Colonic mucosa (tissue), 4 donors: Measurements from ENCODE around the gene MYZAP. TPM values are rescaled to one million over a fixed set of nuclear protein-coding genes. Genes with fewer than 3 reads are reported as not detected.
A peak's percentile ranks its signal among the peaks of the same experiment; 100 is the strongest.

Experiments used
- DNase-seq: peaks from one replicate; pipeline ENCODE4 v3.0.0-alpha.2; 2020
- H3K27ac ChIP-seq: fragments of 200-600 bp; one replicate; pipeline ENCODE4 v1.8.0; 2021
- H3K27me3 ChIP-seq: fragments of 200-600 bp; one replicate; pipeline ENCODE4 v1.8.0; 2021
- H3K36me3 ChIP-seq: fragments of 200-600 bp; one replicate; pipeline ENCODE4 v1.8.0; 2021
- H3K4me1 ChIP-seq: fragments of 200-600 bp; one replicate; pipeline ENCODE4 v1.8.0; 2021; ENCODE audit warnings: mild to moderate bottlenecking
- H3K4me3 ChIP-seq: fragments of 200-600 bp; one replicate; pipeline ENCODE4 v1.8.0; 2021
- H3K9ac ChIP-seq, 2 donors: one replicate each; pipeline ENCODE4 v1.7.0; 2013; ENCODE audit warnings: control low read depth in 2 of 2, low read depth in 2 of 2, low read length in 2 of 2
- H3K9me3 ChIP-seq: fragments of 200-600 bp; one replicate; pipeline ENCODE4 v1.8.0; 2021
- CTCF ChIP-seq: fragments of 200-600 bp; IDR thresholded peaks from one replicate; pipeline ENCODE4 v1.8.0; 2022; ENCODE audit warnings: antibody characterized with exemption, mild to moderate bottlenecking
- intact Hi-C: fragments of 100-400 bp; cut with DNase I; formaldehyde crosslinking; loops from one replicate; pipeline ENCODE4 v1.14.1; 2022
- total RNA-seq, 2 donors: library from RNA; stranded (reverse); fragmentation: NEBNext Ultra II Directional in 1 of 2; extraction: Animal tissue kit (Norgen Biotek cat#: 25700) in 1 of 2; gene quantifications; one replicate each; pipeline ENCODE4 v1.2.1, GENCODE V29; 2021
- donor health status: healthy.
- donor health status: DM: no; HTN: no; CAD: no.
- donor health status: DM: no; HTN: no; CAD: no.

The MYZAP gene
- total RNA-seq, 2 donors from 2014 or later, result 11.7 to 12.2 TPM

GRCh38 chr15:57606816-57607215 lies 15.1 kb downstream of the MYZAP start:
- no peak for DNase-seq
- no peaks in the 10 kb centered on the region for H3K9me3 ChIP-seq
- no peaks in the 10 kb centered on the region for H3K27me3 ChIP-seq
- intact Hi-C loops, result no loop called here
- no peak overlapping the region for H3K9ac ChIP-seq
- peaks cover 18% of the 10 kb centered on the region for H3K4me1 ChIP-seq
- no peaks in the 10 kb centered on the region for H3K36me3 ChIP-seq
- peak overlapping the region; percentile 55 for H3K27ac ChIP-seq
- no peak for TF ChIP-seq CTCF
- H3K4me3 ChIP-seq, result no peak overlapping the region

GRCh38 chr15:57607570-57608000 lies 15.9 kb downstream of the MYZAP start:
- no peak for TF ChIP-seq CTCF
- no peak overlapping the region for H3K4me3 ChIP-seq
- H3K4me1 ChIP-seq, result peaks cover 22% of the 10 kb centered on the region
- H3K9ac ChIP-seq, result no peak overlapping the region
- H3K27ac ChIP-seq, result peak overlapping the region; percentile 55
- no peaks in the 10 kb centered on the region for H3K36me3 ChIP-seq
- no peaks in the 10 kb centered on the region for H3K9me3 ChIP-seq
- H3K27me3 ChIP-seq, result no peaks in the 10 kb centered on the region
- intact Hi-C loops, result no loop called here
- peak; percentile 88 for DNase-seq

DNA sequence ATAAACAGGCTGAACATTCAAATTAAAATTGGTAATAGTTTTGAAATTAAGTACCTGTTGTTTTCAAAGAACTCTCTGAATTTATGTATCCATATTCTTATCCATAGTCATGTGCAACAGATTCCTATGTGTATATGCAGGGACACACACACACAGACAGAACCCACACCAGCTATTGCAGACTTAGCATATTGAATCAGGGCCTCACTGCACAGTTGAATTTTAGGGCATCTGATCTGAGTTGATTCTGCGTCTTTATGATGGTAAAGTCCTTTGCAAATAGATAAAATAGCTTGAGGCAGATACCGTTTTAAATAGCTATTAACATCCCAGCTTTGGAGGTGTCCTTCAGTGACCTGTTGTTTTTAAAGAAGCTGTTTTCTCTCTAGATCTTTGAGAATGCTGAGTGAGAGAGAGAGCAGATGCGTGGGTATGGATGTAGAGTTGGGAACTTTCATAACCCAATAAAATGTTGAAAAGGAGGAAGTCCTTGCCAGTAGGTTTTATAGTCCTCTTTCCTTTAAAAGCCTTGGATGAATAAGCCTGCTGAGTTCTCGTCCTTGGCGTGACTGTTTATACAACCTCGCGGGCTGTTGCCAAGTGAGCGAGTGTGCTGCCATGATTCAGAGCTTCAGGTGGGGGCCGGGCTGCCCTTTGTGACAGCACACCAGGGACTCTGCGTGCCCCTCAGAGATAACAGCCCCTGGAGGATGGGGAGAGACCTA lies 18.3 kb downstream of the MYZAP start:
- DNase-seq, result peak; percentile 85
- Histone ChIP-seq H3K9ac (peak overlapping the region in 1 of 2 donors; percentile 23), H3K4me1 (peaks cover 22% of the 10 kb centered on the region), H3K4me3 (no peak overlapping the region), H3K36me3 (no peaks in the 10 kb centered on the region), H3K27ac (peak overlapping the region; percentile 73), H3K9me3 (no peaks in the 10 kb centered on the region), H3K27me3 (no peaks in the 10 kb centered on the region)
- no peak for TF ChIP-seq CTCF
- intact Hi-C loops, result loop anchor here (2.0 kb wide), 1 partner anchor 49 kb away; no protein-coding TSS in a partner anchor

- Histone ChIP-seq H3K4me1 (peaks cover 22% of the 10 kb centered on the region), H3K9ac (peak overlapping the region in 1 of 2 donors; percentile 65), H3K27ac (peak overlapping the region; percentile 73), H3K4me3 (no peak overlapping the region), H3K9me3 (no peaks in the 10 kb centered on the region), H3K27me3 (no peaks in the 10 kb centered on the region), H3K36me3 (no peaks in the 10 kb centered on the region)
- peak; percentile 59 for DNase-seq
- intact Hi-C loops, result loop anchor here (2.0 kb wide), 1 partner anchor 50 kb away; no protein-coding TSS in a partner anchor
- TF ChIP-seq CTCF, result no peak
Observed at GRCh38 chr15:57611123-57611522, 19.4 kb downstream of the MYZAP start.

- H3K4me1 ChIP-seq, result peaks cover 22% of the 10 kb centered on the region
- H3K27me3 ChIP-seq, result no peaks in the 10 kb centered on the region
- peak overlapping the region in 1 of 2 donors; percentile 65 for H3K9ac ChIP-seq
- TF ChIP-seq CTCF, result peak; percentile 25
- H3K27ac ChIP-seq, result peak overlapping the region; percentile 73
- peak; percentile 67 for DNase-seq
- intact Hi-C loops, result loop anchor here (2.0 kb wide), 1 partner anchor 51 kb away; no protein-coding TSS in a partner anchor
- no peak overlapping the region for H3K4me3 ChIP-seq
- no peaks in the 10 kb centered on the region for H3K36me3 ChIP-seq
- H3K9me3 ChIP-seq, result no peaks in the 10 kb centered on the region
Observed at GRCh38 chr15:57611938-57612337, 20.2 kb downstream of the MYZAP start.
